Adipose tissue (tissue), 3 donors: ENCODE measurements around the gene SLC30A1. TPM values are rescaled to one million over a fixed set of nuclear protein-coding genes. Genes with fewer than 3 reads are reported as not detected.
"Not testable (repeated sequence)": the region's sequence is repeated elsewhere in the genome, so short reads cannot be mapped to it uniquely, and the experiment has no call there.

Experiments used
- H3K27ac ChIP-seq: one replicate; pipeline ENCODE4 v1.5.1; 2013; ENCODE audit warnings: low read depth, low read length
- WGBS, 3 donors: extraction: QIAGEN DNeasy Blood & Tissue Kit; methylation state at CpG; one replicate each; pipeline ENCODE4 v1.1.7; 2013; 5-methylcytosine and 5-hydroxymethylcytosine counted together
- polyA plus RNA-seq, 3 donors: library from polyadenylated mRNA; stranded (reverse); fragments of 200-250 nt; gene quantifications; one replicate each; pipeline ENCODE4 v1.2.3, GENCODE V29; 2013
- donor health status: healthy with polysubstance abuse.
- donor health status: Bipolar disorder and iron deficiency.
- donor health status: healthy.

SLC30A1 gene
- polyA plus RNA-seq, 3 donors, result 4.7 to 20.5 (median 5.3) TPM

- 59 to 78% (median 64%) methylated on average over 5 of the region's 5 CpGs for WGBS, 3 donors
- H3K27ac ChIP-seq, result no peak overlapping the region
Measured at GRCh38 chr1:211591980-211592493, 13.1 kb upstream of the SLC30A1 start.

- 25 to 72% (median 29%) methylated on average over 6 of the region's 6 CpGs for WGBS, 3 donors
- H3K27ac ChIP-seq, result no peak overlapping the region
Measured at GRCh38 chr1:211589782-211590721, 11.1 kb upstream of the SLC30A1 start.

- 97 to 99% (median 98%) methylated on average over 4 of the region's 4 CpGs for WGBS, 3 donors
- H3K27ac ChIP-seq, result no peak overlapping the region
Measured at GRCh38 chr1:211588711-211589110, 9.8 kb upstream of the SLC30A1 start.

GRCh38 chr1:211587123-211587522 lies 8.2 kb upstream of the SLC30A1 start:
- WGBS, 3 donors, result 91 to 96% (median 92%) methylated on average over 2 of the region's 2 CpGs
- no peak overlapping the region for H3K27ac ChIP-seq

GRCh38 chr1:211586538-211586937 lies 7.6 kb upstream of the SLC30A1 start:
- no peak overlapping the region for H3K27ac ChIP-seq
- WGBS, 3 donors, result 84% methylated on average over 4 of the region's 4 CpGs

GRCh38 chr1:211583011-211583992 lies 4.3 kb upstream of the SLC30A1 start:
- no peak overlapping the region for H3K27ac ChIP-seq
- 60 to 89% (median 67%) methylated on average over 11 of the region's 11 CpGs for WGBS, 3 donors

- 57 to 77% (median 58%) methylated on average over 3 of the region's 3 CpGs for WGBS, 3 donors
- no peak overlapping the region for H3K27ac ChIP-seq
Measured at GRCh38 chr1:211581526-211581925, 2.6 kb upstream of the SLC30A1 start.

GRCh38 chr1:211580303-211580687 lies 1.3 kb upstream of the SLC30A1 start:
- H3K27ac ChIP-seq, result no peak overlapping the region
- WGBS, 3 donors, result 77 to 100% (median 97%) methylated on average over 1 of the region's 1 CpG

GRCh38 chr1:211579440-211580302 lies 710 bp upstream of the SLC30A1 start:
- 2 to 7% (median 7%) methylated on average over 37 to 46 of the region's 46 CpGs for WGBS, 3 donors

GRCh38 chr1:211577819-211578639 lies 932 bp downstream of the SLC30A1 start:
- no peak overlapping the region for H3K27ac ChIP-seq
- WGBS, 3 donors, result 0% methylated on average over 74 to 75 of the region's 75 CpGs

More at GRCh38 chr1:211579440-211580302, 710 bp upstream of the SLC30A1 start:
- H3K27ac ChIP-seq, result no peak overlapping the region

GRCh38 chr1:211577277-211577818 lies 1.6 kb downstream of the SLC30A1 start:
- 0 to 1% (median 1%) methylated on average over 13 of the region's 13 CpGs for WGBS, 3 donors
- H3K27ac ChIP-seq, result no peak overlapping the region

GRCh38 chr1:211576717-211577116 lies 2.2 kb downstream of the SLC30A1 start:
- WGBS, 3 donors, result 22 to 71% (median 64%) methylated on average over 2 of the region's 2 CpGs
- H3K27ac ChIP-seq, result no peak overlapping the region

GRCh38 chr1:211574705-211575104 lies 4.3 kb downstream of the SLC30A1 start:
- H3K27ac ChIP-seq, result no peak overlapping the region

- no peak overlapping the region for H3K27ac ChIP-seq
- 73 to 82% (median 74%) methylated on average over 2 of the region's 2 CpGs for WGBS, 3 donors
Measured at GRCh38 chr1:211571998-211572397, 7.0 kb downstream of the SLC30A1 start.

- 84 to 94% (median 88%) methylated on average over 1 of the region's 1 CpG for WGBS, 3 donors
- H3K27ac ChIP-seq, result not testable (repeated sequence)
Measured at GRCh38 chr1:211570378-211570777, 8.6 kb downstream of the SLC30A1 start.

- WGBS, 3 donors, result 69 to 72% (median 72%) methylated on average over 5 of the region's 5 CpGs
- H3K27ac ChIP-seq, result no peak overlapping the region
Measured at GRCh38 chr1:211566431-211567025, 12.4 kb downstream of the SLC30A1 start.
